Measurements from ENCODE around the gene CARHSP1.
"Not testable (repeated sequence)": the region's sequence is repeated elsewhere in the genome, so short reads cannot be mapped to it uniquely, and the experiment has no call there.

CARHSP1 gene

DNA sequence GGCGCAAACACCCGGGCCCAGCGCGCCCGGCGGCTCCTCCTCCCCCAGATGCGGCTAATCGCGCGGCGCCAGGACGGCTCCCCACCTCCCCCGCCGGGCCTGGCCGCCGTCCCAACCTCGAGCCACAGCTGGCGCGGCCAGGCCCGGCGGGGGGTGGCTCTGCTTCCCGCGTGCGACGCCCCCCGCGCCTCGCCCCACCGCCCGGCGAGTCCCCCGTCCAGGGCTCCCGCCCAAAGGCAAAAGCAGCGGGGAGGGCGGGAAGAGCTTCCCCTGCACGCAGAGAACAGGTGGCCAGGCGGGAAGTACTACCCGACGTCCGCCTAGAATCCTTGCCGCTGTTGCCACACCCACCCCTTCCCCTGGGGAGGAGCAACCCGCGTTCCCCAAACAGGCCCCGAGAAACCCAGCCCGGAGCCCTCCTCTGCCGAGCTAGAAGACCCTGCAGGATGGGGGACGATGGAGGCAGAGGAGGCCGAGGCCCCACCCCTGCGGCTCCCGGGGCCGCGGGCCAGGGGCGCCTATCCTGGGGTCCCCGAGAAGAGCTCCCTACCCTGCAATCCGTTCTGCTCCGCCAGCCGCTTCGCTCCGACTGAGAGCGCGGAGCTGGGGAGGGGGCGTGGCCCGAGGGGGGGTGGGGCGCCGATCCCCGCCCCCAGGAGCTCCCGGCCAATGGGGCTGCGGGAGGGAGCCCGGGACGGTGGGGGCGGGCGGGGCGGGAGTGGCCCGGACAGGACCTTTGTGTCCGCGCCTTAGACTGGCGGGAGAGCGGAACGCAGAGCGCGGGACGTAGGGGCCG is at the start of gene CARHSP1:
TSS of gene CARHSP1 (minus strand) at position 591 of the 796 bp plus-strand sequence. CDS start 9,678 bp downstream, outside the sequence.
- DNase-seq (ENCODE audit: low read depth in 3 of 3, low spot score in 1 of 3) = peak; percentile 57 to 66 (median 61)

DNA sequence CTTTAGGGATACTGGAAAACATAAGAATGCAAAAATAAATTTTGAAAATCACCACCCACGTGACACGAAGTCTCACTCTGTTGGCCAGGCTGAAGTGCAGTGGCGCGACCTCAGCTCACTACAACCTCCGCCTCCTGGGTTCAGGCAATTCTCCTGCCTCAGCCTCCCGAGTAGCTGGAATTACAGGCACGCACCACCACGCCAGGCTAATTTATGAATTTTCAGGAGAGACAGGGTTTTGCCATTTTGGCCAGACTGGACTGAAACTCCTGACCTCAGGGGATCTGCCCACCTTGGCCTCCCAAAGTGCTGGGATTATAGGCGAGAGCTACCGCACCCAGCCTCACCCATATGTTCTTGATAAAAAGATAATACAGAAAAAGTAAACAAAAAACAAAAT is 48.5 kb upstream of the CARHSP1 start:
- DNase-seq (ENCODE audit: low read depth in 3 of 3, low spot score in 1 of 3) = not testable (repeated sequence)

DNA sequence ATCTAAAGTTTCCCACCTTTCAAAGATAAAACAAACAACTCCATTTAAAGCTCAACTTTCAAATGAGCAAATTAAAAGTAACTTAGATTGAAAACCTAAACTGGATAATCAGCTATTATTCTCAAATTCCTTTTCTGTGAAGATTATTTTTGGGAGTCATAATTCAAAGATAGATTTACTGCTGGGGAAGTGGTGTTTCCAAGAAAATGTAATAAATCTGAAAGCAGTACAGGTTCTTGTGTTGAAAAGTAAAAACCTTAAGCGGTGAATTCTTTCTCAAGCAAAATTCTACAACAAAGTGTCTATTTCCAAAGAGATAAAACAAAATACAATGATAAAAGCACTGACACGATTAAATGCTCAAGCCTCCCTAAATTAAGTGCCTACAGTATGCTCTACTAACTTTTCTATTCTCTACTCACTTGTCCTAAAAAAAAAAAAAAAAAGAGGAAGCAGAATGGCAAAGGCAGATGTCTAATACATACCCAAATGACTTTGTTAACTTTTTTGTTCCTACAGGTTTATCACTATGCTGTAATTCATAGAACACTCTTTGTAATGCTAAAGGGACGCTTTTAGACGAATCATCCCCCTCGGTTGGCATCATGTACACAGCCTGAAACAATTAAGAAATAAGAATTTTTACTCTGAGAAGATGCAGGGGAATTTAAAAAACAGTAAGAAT is 47.9 kb upstream of the CARHSP1 start:
- no peak for DNase-seq (ENCODE audit: low read depth in 3 of 3, low spot score in 1 of 3)

DNA sequence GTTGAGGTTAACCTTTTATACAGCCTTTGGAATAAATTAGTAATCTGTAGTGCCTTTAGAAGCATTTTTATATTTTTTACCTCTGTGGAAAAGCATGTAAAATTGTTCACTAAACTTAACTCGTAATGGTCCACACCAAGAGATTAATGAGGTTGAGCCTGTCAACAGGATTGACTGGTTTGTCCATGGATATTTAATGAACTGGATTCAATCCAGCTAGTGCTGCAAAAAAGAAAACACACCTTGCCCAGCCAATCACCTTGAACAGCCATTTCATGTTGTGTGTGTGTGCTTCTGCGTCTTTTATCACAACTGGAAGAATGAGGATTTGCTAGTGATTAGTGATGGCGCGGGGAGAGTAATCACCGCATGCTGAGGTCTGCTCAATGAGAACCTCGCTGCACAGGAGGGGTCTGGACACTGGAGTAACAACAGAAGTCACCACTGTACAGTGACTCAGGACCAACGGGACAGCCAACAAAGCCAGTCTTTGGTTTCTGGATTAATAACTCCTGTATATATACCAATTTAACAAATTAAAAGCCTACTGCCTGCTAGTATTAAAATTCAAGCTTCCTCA is 47.0 kb upstream of the CARHSP1 start:
- DNase-seq (ENCODE audit: low read depth in 3 of 3, low spot score in 1 of 3) = no peak

DNA sequence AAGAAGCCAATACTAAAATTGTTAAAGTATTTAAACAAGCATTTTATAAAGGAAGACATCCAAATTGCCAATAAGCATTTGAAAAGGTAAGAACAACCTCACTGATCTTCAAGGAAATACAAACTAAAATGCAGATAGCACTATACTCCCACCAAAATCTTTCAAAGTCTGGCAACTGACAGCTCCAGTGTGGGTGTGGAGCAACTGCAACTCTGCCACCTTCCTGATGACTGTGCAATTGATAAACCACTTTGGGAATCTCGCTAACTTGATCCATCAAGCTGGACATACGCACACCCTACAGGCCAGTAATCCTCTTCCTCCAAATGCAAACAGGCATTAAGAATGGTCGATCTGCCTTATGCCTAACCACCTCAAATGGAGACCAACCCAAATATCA is 45.3 kb upstream of the CARHSP1 start:
- DNase-seq (ENCODE audit: low read depth in 3 of 3, low spot score in 1 of 3) = no peak

DNA sequence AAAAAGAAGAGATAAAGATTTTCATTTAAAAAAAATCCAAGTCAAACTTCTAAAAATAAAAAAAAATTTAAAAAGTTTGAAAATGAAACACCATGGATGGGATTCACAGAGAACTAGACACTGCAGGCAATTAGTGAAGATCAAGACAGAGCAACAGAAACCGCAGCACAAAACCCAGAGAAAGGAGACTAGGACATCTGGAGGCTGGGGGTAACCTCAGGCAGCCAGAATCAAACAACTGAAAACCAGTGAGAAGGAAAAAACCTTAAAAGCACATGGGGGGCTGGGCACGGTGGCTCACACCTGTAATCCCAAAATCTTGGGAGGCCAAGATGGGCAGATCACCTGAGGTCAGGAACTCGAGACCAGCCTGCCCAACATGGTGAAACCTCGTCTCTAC is 44.0 kb upstream of the CARHSP1 start:
- DNase-seq (ENCODE audit: low read depth in 3 of 3, low spot score in 1 of 3) = no peak

DNA sequence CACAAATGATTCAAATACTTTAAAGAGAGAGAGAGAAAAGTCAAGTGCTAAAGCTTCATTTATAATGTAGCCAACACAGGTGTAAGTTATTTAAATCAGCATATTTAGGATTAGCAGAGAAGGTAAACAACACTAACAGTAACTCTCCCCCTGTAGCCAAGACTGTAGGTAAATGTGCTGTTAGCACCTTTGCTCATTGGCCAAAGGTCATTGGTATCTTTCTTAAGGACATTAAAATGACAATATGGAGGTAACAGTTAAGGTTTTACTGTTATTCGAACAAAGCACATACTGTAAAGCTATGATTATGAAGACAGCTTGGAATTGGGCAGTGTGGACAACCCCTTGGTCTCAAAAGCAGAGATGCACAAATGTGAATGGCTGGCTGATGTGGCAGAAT is 42.0 kb upstream of the CARHSP1 start:
- no peak for DNase-seq (ENCODE audit: low read depth in 3 of 3, low spot score in 1 of 3)

DNA sequence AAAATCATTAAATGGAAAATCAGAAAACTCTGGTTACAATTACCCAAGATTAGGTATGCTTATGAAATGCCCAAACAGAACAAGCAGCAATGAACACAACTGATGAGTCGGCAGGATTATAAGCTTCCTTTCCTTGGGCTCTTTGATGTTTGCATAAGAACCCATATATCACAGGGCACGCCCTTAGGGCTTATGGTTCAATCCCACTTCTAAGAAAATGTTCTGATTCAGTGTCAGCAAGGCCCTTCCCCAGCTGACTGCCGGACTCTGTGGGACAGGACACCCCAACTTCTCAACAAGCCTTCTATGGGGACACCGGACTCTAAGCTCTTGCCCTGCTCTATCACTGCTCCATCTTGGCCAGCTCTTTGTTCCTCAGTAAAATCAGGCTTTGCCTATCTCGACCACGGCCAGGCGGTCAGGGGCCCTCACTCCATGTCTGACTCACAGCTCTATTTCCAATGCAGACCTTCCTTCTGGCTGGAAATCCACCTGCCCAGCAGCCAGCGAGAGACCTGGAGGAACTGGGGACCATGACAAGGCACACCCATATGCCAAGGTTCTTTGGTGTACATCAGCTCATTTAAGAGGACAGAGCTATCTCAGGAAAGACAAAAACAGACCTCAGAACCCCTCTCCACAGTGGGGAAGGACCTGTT is 40.1 kb upstream of the CARHSP1 start:
- DNase-seq (ENCODE audit: low read depth in 3 of 3, low spot score in 1 of 3) = no peak

DNA sequence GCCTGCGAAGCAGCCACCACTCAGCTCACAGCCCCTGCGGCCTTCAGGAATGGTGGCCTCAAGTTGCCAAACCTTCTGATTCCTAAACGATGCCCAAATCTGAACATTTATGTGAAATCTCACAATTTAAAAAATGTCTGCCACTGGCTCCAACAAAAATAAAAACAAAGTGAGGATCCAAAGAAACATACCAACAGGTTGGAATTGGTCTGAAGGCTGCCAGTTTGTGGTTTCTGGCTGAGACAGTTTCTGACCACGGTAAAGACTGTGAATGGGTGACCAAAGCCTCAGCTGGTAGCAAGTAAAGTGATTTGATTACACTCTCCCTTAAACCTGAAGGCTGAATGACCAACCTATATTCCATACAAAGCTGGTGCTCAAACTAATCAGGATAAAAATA is 38.3 kb upstream of the CARHSP1 start:
- DNase-seq (ENCODE audit: low read depth in 3 of 3, low spot score in 1 of 3) = no peak

DNA sequence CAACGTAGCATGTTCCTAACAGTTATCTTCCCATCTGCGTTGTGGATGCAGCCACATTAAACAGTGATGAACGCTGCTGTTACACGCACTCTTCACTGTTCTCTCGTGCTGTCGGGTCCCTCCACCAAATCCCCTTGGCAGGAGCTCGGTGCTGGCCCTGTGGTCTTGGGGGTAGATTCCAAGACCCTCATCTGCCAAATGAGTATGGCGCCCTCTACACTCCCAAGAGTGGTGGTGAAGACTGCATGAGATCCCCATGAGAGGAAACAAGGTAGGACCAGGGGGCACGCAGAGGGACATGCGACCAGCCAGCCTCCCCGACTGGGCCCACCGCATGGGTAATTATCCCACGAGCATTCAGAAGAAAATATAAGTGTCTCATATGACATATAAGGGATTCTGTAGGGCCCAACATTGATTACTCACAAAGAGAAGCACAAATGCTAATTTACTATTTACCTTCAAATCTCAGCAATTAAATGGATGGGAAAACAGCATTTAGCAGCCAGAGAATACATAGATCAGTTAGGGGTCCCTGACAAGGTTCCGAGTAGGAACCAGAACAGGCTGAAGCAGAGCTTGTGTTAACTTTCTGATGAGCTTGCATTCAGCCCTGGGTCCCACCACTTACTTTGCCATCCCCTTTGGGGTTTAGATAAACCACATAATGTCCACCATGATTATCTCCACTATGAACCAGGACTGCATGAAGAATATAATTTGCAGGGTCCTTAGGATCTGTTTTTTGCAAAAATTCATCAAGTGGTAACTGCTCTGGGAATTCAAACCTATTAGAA is 37.2 kb upstream of the CARHSP1 start:
- DNase-seq (ENCODE audit: low read depth in 3 of 3, low spot score in 1 of 3) = no peak

DNA sequence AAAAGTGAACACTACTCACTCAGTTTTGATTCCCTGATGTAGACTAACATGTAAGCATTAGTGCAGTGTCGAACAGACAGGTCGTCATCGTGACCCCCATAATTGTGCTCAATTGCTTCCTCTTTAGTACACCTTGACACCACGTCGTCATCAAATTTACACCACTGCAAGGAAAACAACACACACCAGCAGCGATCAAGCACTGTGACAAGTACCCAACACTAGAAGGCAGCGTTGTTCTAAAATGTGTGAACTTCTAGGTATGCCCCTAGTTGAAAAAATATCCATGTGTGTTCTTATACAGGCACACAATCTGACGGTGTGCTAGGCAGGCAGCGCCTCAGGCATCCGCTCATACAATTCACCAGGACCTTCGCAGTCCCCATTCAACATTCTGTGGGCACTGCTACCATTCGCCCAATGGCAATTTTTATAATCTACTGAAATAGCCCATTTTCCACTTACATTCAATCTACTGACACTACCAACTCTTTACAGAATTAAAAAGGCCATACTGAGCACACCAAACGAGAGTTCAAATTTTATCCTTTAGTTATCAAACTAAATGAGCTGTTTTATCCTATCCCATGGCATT is 36.5 kb upstream of the CARHSP1 start:
- no peak for DNase-seq (ENCODE audit: low read depth in 3 of 3, low spot score in 1 of 3)

DNA sequence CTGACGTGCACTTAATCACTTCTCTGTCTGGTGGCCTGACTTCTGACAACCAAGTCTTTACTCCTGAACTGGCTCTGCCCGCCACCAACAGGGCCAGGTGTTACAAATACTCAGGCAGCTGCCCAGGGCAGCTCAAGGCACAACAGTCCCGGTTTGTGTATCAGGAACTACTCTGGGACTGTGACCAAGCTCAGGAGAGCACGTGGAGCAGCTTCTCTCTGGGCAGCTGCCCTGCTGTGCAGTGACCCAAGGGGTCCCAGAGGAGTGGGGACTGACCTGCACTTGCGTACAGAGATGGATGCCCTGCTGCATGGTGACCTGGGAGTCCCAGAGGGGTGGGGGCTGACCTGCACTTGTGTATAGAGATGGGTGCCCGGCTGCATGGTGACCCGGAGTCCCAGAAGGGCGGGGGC is 35.2 kb upstream of the CARHSP1 start:
- no peak for DNase-seq (ENCODE audit: low read depth in 3 of 3, low spot score in 1 of 3)

DNA sequence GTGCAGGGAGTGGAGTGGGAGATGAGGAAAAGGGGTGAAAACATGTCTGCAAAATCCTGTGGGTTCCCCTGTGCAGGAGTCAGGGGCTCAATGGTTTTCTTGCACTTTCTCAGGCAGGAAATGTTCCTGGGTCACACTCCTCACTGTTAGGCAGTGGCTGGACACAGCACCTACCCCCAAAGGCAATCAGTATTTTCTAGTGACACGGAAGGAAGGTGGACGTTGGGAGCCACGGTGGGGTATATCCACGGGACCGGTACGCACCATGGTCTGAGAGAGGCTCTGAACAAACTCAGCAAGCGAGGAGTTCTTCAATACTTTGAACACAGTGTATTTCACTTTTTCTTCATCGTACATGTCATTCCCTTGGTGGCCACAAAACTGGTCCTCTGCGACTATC is 34.2 kb upstream of the CARHSP1 start:
- no peak for DNase-seq (ENCODE audit: low read depth in 3 of 3, low spot score in 1 of 3)

DNA sequence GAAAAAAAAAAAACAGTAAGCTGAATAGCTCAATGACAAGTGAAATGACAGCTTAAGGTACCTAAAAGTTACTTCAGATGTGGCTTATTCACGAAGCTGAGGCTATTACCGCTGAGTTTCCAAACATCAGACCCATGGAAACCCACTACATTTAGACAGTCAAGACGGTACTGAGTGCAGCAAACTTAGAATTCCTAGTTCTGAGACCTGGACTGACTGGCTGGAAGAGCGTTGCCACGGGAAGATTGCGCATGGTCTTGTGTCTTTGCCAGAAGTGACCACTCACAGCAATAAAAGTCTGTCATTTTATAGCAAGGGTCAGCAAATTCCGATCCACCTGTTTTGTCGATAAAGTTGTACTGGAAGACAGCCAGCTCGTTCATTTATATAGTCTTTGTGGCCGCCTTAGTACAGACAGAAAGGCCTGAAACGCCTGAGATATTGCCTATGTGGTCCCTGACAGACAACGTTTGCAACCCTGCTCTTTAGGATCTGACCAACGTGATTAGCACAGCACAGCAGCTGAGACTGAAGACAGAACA is 32.6 kb upstream of the CARHSP1 start:
- no peak for DNase-seq (ENCODE audit: low read depth in 3 of 3, low spot score in 1 of 3)

DNA sequence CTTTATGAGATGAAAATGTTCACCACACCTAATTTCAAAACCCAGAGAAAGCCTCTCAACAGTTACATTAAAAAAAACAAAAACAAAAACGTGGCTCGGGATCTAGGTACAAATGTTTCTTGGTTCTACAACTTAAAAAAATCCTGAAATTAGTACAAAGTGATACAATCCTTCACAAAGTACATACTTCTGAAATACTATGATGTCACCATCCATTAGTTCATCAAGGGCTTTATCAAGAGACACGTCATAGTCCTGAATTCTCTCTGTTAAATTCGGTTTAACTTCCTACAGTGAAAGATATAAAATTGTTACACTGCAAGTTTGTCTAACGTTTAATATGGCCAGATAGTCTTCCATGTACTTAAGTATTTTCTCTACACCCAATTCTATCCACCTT is 31.5 kb upstream of the CARHSP1 start:
- no peak for DNase-seq (ENCODE audit: low read depth in 3 of 3, low spot score in 1 of 3)

DNA sequence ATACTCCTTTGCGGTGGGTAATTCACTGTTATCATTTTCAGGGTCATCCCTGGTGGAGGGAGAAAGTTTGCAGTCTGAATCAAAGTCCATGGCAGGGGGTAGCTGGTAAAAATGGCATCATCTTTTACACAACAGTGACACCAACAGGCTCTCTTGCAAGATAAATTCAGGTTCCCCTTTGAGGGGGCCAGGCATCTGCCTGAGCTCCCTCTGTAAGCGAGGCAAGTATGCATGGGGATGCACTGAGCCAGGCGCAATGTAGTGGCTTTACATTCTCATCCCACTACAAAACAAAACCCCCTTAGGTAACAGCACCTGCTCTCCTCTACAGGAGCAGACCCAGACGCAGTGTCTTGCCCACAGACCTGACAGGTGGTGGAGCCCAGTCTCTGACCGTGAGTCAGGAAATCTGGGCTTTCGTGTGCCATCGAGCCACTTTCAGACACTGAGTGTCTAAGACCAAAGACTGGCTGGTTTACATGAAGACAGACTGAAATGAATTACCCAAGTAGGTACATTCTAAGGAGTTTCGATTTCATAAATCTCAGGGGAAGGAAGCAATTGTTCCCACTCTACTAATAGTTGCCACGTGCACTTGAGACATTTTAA is 31.0 kb upstream of the CARHSP1 start:
- no peak for DNase-seq (ENCODE audit: low read depth in 3 of 3, low spot score in 1 of 3)

DNA sequence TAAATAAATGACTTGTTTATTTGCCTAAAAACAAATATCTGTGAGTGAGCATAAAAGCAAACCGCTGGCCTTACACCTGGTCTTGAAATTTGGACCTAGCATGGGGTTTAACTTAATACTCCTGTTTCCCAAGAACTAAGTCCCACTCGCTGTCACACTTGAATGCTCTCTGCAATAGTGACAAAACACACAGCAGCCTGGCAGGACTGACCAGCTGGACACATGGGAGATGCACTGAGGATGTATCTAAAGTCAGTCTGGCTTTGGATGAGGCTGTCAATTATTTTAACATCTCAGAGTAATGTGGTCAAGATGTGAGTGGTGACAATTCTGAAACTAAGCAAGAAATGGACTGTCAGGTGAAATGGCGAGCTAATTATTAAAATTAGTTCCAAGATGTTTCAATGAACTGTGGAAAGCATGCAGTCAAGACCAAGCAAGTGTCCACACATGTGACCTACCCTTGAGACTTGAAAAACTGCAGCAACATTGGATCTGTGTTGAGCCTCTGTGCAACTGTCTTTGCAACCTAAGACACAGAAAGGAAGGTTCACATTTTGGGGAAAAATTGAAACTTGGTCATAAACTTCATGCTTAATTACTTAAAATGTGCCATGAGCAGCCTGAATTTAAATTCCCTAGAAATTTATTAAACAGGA is 30.0 kb upstream of the CARHSP1 start:
- DNase-seq (ENCODE audit: low read depth in 3 of 3, low spot score in 1 of 3) = no peak

DNA sequence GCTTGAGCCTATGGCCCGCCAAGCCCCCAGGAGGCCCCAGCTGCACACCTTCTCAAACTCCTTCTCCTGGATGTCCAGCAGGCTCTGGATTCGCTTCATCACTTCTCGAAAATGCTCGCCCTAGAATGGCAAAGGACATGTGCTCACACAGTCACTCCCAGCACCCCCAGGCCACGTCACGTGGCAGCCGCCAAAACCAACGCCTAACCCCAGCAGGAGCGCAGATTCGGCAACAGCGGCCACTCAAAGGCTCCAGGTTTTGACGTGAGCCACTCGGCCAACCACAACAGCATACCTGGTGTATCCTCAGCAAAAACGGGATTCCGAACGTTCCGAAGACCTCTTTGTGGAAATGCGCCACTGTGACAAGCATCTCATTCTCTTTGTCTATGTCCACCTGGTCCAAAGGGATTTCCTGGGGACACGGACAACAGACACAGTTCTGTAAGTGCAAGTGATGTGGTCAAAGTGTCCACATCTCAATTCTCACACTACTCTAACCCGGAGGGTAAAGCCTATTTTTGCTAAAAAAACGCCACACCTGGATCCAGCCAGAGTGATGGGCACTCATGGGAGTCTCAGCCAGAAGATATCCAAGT is 26.0 kb upstream of the CARHSP1 start:
- DNase-seq (ENCODE audit: low read depth in 3 of 3, low spot score in 1 of 3) = no peak

Data from stimulated activated CD4-positive, alpha-beta T cell treated with anti-CD3 and anti-CD28 coated beads, TNF-alpha, amount 100 ng/mL, for 1 hour (primary cell).